PC-3 (cell line): ENCODE results near the gene ERBB4. TPM values are rescaled to one million over a fixed set of nuclear protein-coding genes. Genes with fewer than 3 reads are reported as not detected.

Experiments
- ATAC-seq: fragments of 200-7000 bp; cut with Tn5 transposase; 2 replicates; pipeline ENCODE4 v1.9.1; 2020; ENCODE audit warnings: mild to moderate bottlenecking, moderate library complexity
- BruUV-seq: library from RNA; stranded (reverse); fragments of 400-500 nt; replicated peaks from 2 replicates; lab custom pipeline; 2021; lab: Mats Ljungman, UMichigan
- CTCF ChIA-PET: fragments of 300-600 bp; sonication (Branson Sonifier 250); formaldehyde crosslinking; loops from one replicate; lab custom pipeline; 2022; ENCODE audit warnings: antibody characterized with exemption; lab: Charles Lee
- POLR2A ChIA-PET: fragments of 300-600 bp; sonication (Branson Sonifier 250); formaldehyde crosslinking; loops from one replicate; lab custom pipeline; 2022; ENCODE audit warnings: antibody characterized with exemption; ENCODE audit not compliant: unreplicated experiment; lab: Charles Lee
- DNase-seq: peaks from one replicate; pipeline ENCODE4 v3.0.0-alpha.2; 2015
- H2AFZ ChIP-seq: fragments of 300-600 bp; sonication (generic); 2 replicates; pipeline ENCODE4 v1.6.0; 2016; ENCODE audit warnings: antibody characterized with exemption, low read length
- H3F3A ChIP-seq: fragments of 300-600 bp; sonication (generic); one replicate; pipeline ENCODE4 v1.6.0; 2017; ENCODE audit warnings: antibody characterized with exemption, low read length, control low read depth, mild to moderate bottlenecking; ENCODE audit not compliant: unreplicated experiment
- H3K27ac ChIP-seq: fragments of 300-600 bp; sonication (generic); 2 replicates; pipeline ENCODE4 v1.5.1; 2016; ENCODE audit warnings: mild to moderate bottlenecking, low read length
- H3K27me3 ChIP-seq: fragments of 300-600 bp; sonication (generic); 2 replicates; pipeline ENCODE4 v1.6.1; 2016; ENCODE audit warnings: low read length, mixed read lengths
- H3K36me3 ChIP-seq: fragments of 300-600 bp; sonication (generic); 2 replicates; pipeline ENCODE4 v1.6.1; 2016; ENCODE audit warnings: low read depth, mixed run types, low read length, mixed read lengths
- H3K4me1 ChIP-seq: fragments of 300-600 bp; sonication (generic); 2 replicates; pipeline ENCODE4 v1.5.1; 2016; ENCODE audit warnings: low read length; ENCODE audit not compliant: insufficient read depth
- H3K4me2 ChIP-seq: fragments of 300-600 bp; sonication (generic); 2 replicates; pipeline ENCODE4 v1.6.0; 2016; ENCODE audit warnings: low read length
- H3K4me3 ChIP-seq: fragments of 300-600 bp; sonication (generic); 2 replicates; pipeline ENCODE4 v1.5.1; 2016; ENCODE audit warnings: mild to moderate bottlenecking, low read length, mixed read lengths
- H3K79me2 ChIP-seq: fragments of 300-600 bp; sonication (generic); 2 replicates; pipeline ENCODE4 v1.6.1; 2017; ENCODE audit warnings: low read length, mixed read lengths
- H3K9ac ChIP-seq: fragments of 300-600 bp; sonication (generic); 2 replicates; pipeline ENCODE4 v1.6.0; 2016; ENCODE audit warnings: mild to moderate bottlenecking, low read length
- H3K9me2 ChIP-seq: fragments of 300-600 bp; sonication (generic); replicated peaks from 2 replicates; pipeline ENCODE4 v1.6.1; 2016; ENCODE audit warnings: mixed run types, low read length, mixed read lengths
- H3K9me3 ChIP-seq: fragments of 300-600 bp; sonication (generic); 2 replicates; pipeline ENCODE4 v1.6.1; 2016; ENCODE audit warnings: low read length, mixed read lengths
- H4K20me1 ChIP-seq: fragments of 300-600 bp; sonication (generic); 2 replicates; pipeline ENCODE4 v1.6.1; 2016; ENCODE audit warnings: low read length, mixed read lengths
- EZH2 ChIP-seq: fragments of 300-600 bp; sonication (generic); IDR thresholded peaks from one replicate; pipeline ENCODE4 v1.6.1; 2017; ENCODE audit warnings: antibody characterized with exemption, mild to moderate bottlenecking, low read length; ENCODE audit not compliant: unreplicated experiment
- EZH2phosphoT487 ChIP-seq: fragments of 300-600 bp; sonication (generic); IDR thresholded peaks from 2 replicates; pipeline ENCODE4 v1.6.1; 2018; ENCODE audit warnings: mild to moderate bottlenecking, antibody characterized with exemption, low read length, borderline replicate concordance
- intact Hi-C: fragments of 100-400 bp; cut with micrococcal nuclease; formaldehyde crosslinking; loops from 2 replicates; pipeline ENCODE4 v1.9.0; 2023
- total RNA-seq: library from RNA; depleted of rRNA; stranded (reverse); fragments of >200 nt; gene quantifications from 2 replicates; pipeline ENCODE4 v1.2.3, GENCODE V29; 2014
- TF ChIP-seq, protein P1 (sequence below): fragments of 300-600 bp; sonication (generic); conservative IDR thresholded peaks from 2 replicates; pipeline ENCODE4 v1.5.1; 2017; ENCODE audit warnings: antibody characterized with exemption, low read depth, mild to moderate bottlenecking, low read length

Gene ERBB4
- total RNA-seq, 1 experiment from 2014 or later, result under 0.01 TPM

GRCh38 chr2:211498551-211499205 lies 1039.9 kb downstream of the ERBB4 start:
- Histone ChIP-seq H3K9ac (no peak overlapping the region), H3K79me2 (no peaks in the 10 kb centered on the region), H3K4me2 (no peak overlapping the region), H3K27ac (no peak overlapping the region), H3K9me2 (no peaks in the 10 kb centered on the region), H3K4me1 (no peaks in the 10 kb centered on the region), H3K9me3 (no peaks in the 10 kb centered on the region), H3F3A (no peaks in the 10 kb centered on the region), H2AFZ (no peak overlapping the region), H3K36me3 (no peaks in the 10 kb centered on the region), H3K4me3 (no peak overlapping the region), H3K27me3 (peaks cover 6% of the 10 kb centered on the region; the same call in 1 of the 2 replicates), H4K20me1 (no peaks in the 10 kb centered on the region)
- TF ChIP-seq EZH2 (no peak), EZH2phosphoT487 (no peak)
- TF ChIP-seq, protein P1, sequence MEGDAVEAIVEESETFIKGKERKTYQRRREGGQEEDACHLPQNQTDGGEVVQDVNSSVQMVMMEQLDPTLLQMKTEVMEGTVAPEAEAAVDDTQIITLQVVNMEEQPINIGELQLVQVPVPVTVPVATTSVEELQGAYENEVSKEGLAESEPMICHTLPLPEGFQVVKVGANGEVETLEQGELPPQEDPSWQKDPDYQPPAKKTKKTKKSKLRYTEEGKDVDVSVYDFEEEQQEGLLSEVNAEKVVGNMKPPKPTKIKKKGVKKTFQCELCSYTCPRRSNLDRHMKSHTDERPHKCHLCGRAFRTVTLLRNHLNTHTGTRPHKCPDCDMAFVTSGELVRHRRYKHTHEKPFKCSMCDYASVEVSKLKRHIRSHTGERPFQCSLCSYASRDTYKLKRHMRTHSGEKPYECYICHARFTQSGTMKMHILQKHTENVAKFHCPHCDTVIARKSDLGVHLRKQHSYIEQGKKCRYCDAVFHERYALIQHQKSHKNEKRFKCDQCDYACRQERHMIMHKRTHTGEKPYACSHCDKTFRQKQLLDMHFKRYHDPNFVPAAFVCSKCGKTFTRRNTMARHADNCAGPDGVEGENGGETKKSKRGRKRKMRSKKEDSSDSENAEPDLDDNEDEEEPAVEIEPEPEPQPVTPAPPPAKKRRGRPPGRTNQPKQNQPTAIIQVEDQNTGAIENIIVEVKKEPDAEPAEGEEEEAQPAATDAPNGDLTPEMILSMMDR, result no peak
- CTCF ChIA-PET, result no interaction called here
- intact Hi-C loops, result no loop called here
- ATAC-seq (no peak), DNase-seq (no peak)
- POLR2A ChIA-PET, result no interaction called here
- BruUV-seq, result no TSS peak

DNA sequence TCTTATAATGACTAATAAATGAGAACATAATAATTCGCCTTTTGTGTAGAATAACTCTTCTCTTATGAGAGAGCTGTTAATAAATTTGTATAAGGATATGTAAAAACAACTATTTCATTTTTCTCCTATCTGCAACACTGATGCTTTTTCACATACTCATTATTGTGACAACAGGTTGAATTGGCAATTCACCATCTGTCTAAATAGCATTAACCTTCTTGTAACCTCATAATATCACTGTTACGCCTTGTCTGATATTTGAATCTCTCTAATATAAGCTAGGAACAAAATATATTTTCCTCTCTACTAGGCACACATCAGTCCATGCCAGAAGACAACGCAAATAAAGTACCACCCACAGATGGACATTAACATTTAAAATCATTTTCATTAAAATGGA lies 1043.3 kb downstream of the ERBB4 start:
- BruUV-seq, result no TSS peak
- no peaks in the 10 kb centered on the region for H3K9me3 ChIP-seq
- H3K79me2 ChIP-seq, result no peaks in the 10 kb centered on the region
- H4K20me1 ChIP-seq, result no peaks in the 10 kb centered on the region
- CTCF ChIA-PET, result interaction anchor here (0.6 kb wide), 1 partner anchor 928 kb away, joined by 3 read pairs; no protein-coding TSS in a partner anchor
- H2AFZ ChIP-seq, result no peak overlapping the region
- H3K9ac ChIP-seq, result no peak overlapping the region
- H3K27me3 ChIP-seq, result peaks cover 11% of the 10 kb centered on the region; the same call in 1 of the 2 replicates
- POLR2A ChIA-PET, result no interaction called here
- DNase-seq (no peak), ATAC-seq (no peak)
- intact Hi-C loops, result no loop called here
- H3K27ac ChIP-seq, result no peak overlapping the region
- no peaks in the 10 kb centered on the region for H3K4me1 ChIP-seq
- TF ChIP-seq EZH2 (no peak), EZH2phosphoT487 (no peak)
- TF ChIP-seq, protein P1, result no peak
- no peaks in the 10 kb centered on the region for H3F3A ChIP-seq
- no peak overlapping the region for H3K4me3 ChIP-seq
- no peaks in the 10 kb centered on the region for H3K9me2 ChIP-seq
- H3K4me2 ChIP-seq, result no peak overlapping the region
- H3K36me3 ChIP-seq, result no peaks in the 10 kb centered on the region

- no peaks in the 10 kb centered on the region for H3K9me2 ChIP-seq
- BruUV-seq, result no TSS peak
- intact Hi-C loops, result no loop called here
- no peaks in the 10 kb centered on the region for H3K4me1 ChIP-seq
- H3K27me3 ChIP-seq, result peaks cover 11% of the 10 kb centered on the region; the same call in 1 of the 2 replicates
- no peak overlapping the region for H3K4me2 ChIP-seq
- POLR2A ChIA-PET, result no interaction called here
- no peak overlapping the region for H3K27ac ChIP-seq
- H2AFZ ChIP-seq, result no peak overlapping the region
- H3K79me2 ChIP-seq, result no peaks in the 10 kb centered on the region
- no peak for DNase-seq
- no peaks in the 10 kb centered on the region for H3K9me3 ChIP-seq
- no peak for ATAC-seq
- CTCF ChIA-PET, result no interaction called here
- H3F3A ChIP-seq, result no peaks in the 10 kb centered on the region
- H3K9ac ChIP-seq, result no peak overlapping the region
- no peaks in the 10 kb centered on the region for H4K20me1 ChIP-seq
- no peak overlapping the region for H3K4me3 ChIP-seq
- no peaks in the 10 kb centered on the region for H3K36me3 ChIP-seq
- TF ChIP-seq, protein P1, result no peak
- no peak for TF ChIP-seq EZH2phosphoT487
- no peak for TF ChIP-seq EZH2
Observed at GRCh38 chr2:211494536-211494935, 1044.1 kb downstream of the ERBB4 start.
